AG08396 (cell line): ENCODE measurements around the gene PYGO2.
"Not testable (repeated sequence)": the region's sequence is repeated elsewhere in the genome, so short reads cannot be mapped to it uniquely, and the experiment has no call there.

ENCODE experiments used
- DNase-seq: peaks from one replicate; pipeline ENCODE4 v3.0.0; 2012; ENCODE audit warnings: low spot score, mixed read lengths

PYGO2 gene

DNA sequence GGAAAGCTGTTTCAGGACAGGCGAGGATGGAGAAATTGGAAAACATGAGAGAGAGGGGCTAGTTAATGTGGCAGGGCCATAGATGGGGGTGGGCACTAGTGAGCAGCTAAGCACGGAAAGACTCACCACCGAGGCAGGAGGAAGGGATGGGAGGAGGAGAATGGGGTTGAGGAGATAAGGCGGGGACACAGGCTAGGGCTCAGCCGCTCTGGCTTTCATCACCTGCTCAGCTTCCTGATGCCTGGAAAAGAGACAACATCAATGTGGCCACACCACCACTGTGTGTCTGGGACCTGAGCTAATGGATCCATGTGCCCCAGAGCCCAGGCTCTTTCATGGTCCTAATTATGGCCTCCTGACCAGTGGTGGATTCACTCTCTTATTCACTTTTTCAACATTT is 52.6 kb downstream of the PYGO2 start:
- no peak for DNase-seq

GRCh38 chr1:154908129-154908528 is 53.5 kb downstream of the PYGO2 start:
- not testable (repeated sequence) for DNase-seq
